Spleen (tissue), 11 donors: ENCODE data around the gene DOCK1. TPM values are rescaled to one million over a fixed set of nuclear protein-coding genes. Genes with fewer than 3 reads are reported as not detected.

ENCODE experiments used
- DNase-seq: peaks from one replicate; pipeline ENCODE4 v3.0.0-alpha.2; 2020
- H3K27ac ChIP-seq, 8 donors: fragments of 200-600 bp; sonication (generic) in 7 of 8; 1 replicate in 4 of 8; 2 replicates in 4 of 8; pipeline versions ENCODE4 v1.5.0 to v1.8.0; 2016 to 2021; ENCODE audit warnings: inconsistent platforms in 4 of 8, mild to moderate bottlenecking in 4 of 8, moderate library complexity in 1 of 8
- H3K27me3 ChIP-seq, 7 donors: fragments of 200-600 bp; sonication (generic) in 6 of 7; replicated peaks in 1 of 7; 1 replicate in 4 of 7; 2 replicates in 3 of 7; pipeline versions ENCODE4 v1.5.0 to v1.8.0; 2016 to 2021; ENCODE audit warnings: inconsistent platforms in 3 of 7, mild to moderate bottlenecking in 1 of 7
- H3K36me3 ChIP-seq, 6 donors: fragments of 200-600 bp; sonication (generic) in 5 of 6; 1 replicate in 4 of 6; 2 replicates in 2 of 6; pipeline versions ENCODE4 v1.5.0 to v1.8.0; 2016 to 2021; ENCODE audit warnings: inconsistent platforms in 2 of 6
- H3K4me1 ChIP-seq, 6 donors: fragments of 200-600 bp; sonication (generic) in 5 of 6; 1 replicate in 3 of 6; 2 replicates in 3 of 6; pipeline versions ENCODE4 v1.5.0 to v1.8.0; 2016 to 2021; ENCODE audit warnings: inconsistent platforms in 3 of 6
- H3K4me3 ChIP-seq, 8 donors: fragments of 200-600 bp; sonication (generic) in 7 of 8; 1 replicate in 4 of 8; 2 replicates in 4 of 8; pipeline versions ENCODE4 v1.5.0 to v1.8.0; 2016 to 2021; ENCODE audit warnings: inconsistent platforms in 4 of 8, mild to moderate bottlenecking in 4 of 8, moderate library complexity in 2 of 8
- H3K9me3 ChIP-seq, 8 donors: fragments of 200-600 bp; sonication (generic) in 7 of 8; 1 replicate in 4 of 8; 2 replicates in 4 of 8; pipeline versions ENCODE4 v1.5.0 to v1.8.0; 2016 to 2021; ENCODE audit warnings: inconsistent platforms in 4 of 8
- CTCF ChIP-seq, 11 experiments: fragments of 200-600 bp in 7 of 11; fragments of 450-650 bp in 4 of 11; sonication (generic) in 4 of 11; IDR thresholded peaks in 8 of 11; conservative IDR thresholded peaks in 3 of 11; 1 replicate in 7 of 11; 2 replicates in 4 of 11; pipeline versions ENCODE4 v1.4.0 to v1.8.0; 2016 to 2021; ENCODE audit warnings: antibody characterized with exemption in 11 of 11, inconsistent platforms in 4 of 11, mild to moderate bottlenecking in 1 of 11
- POLR2A ChIP-seq, 3 donors: fragments of 450-650 bp; IDR thresholded peaks; one replicate each; pipeline ENCODE4 v1.5.1; 2017; ENCODE audit warnings: antibody characterized with exemption in 3 of 3, mild to moderate bottlenecking in 1 of 3
- POLR2AphosphoS5 ChIP-seq, 3 donors: sonication (generic); formaldehyde crosslinking; IDR thresholded peaks; one replicate each; pipeline ENCODE4 v1.5.1; 2017; ENCODE audit warnings: antibody characterized with exemption in 3 of 3
- WGBS, 5 donors: extraction: QIAGEN DNeasy Blood & Tissue Kit in 3 of 5; methylation state at CpG; one replicate each; pipeline versions ENCODE4 v1.1.5 to v1.1.7; 2013 to 2018; 5-methylcytosine and 5-hydroxymethylcytosine counted together
- intact Hi-C: fragments of 100-400 bp; cut with DNase I; formaldehyde crosslinking; loops from one replicate; pipeline ENCODE4 v1.15.0; 2023; ENCODE audit warnings: low total_unique reads
- polyA plus RNA-seq, 3 donors: library from polyadenylated mRNA; stranded (reverse); fragments of 200-250 nt; gene quantifications; one replicate each; pipeline ENCODE4 v1.2.1, GENCODE V29; 2013
- total RNA-seq, 7 donors: library from RNA; depleted of rRNA in 3 of 7; stranded (reverse); fragments of >200 nt in 3 of 7; fragmentation: NEBNext Ultra II Directional in 4 of 7; extraction: Animal tissue kit (Norgen Biotek cat#: 25700) in 4 of 7; gene quantifications; one replicate each; pipeline versions ENCODE4 v1.1.0 to v1.2.1, GENCODE V29; 2016 to 2021
- donor health status: healthy with polysubstance abuse.
- donor health status: DM: no; HTN: no; CAD: no; lungs with moderate emphysema.
- donor health status: DM: no; HTN: no; CAD: no.
- donor health status: Bipolar disorder and iron deficiency.
- donor health status: healthy.
- donor health status: DM: no; HTN: no; CAD: no.
- donor health status: DM: yes; HTN: yes; CAD: no.

The DOCK1 gene
- total and polyA plus RNA-seq, 10 donors, result 2.2 to 40.5 (median 25.1) TPM

GRCh38 chr10:127159648-127160245 is 254.5 kb downstream of the DOCK1 start:
- Histone ChIP-seq H3K27me3 (no peaks in the 10 kb centered on the region), H3K4me1 (no peaks in the 10 kb centered on the region), H3K27ac (no peak overlapping the region), H3K9me3 (no peaks in the 10 kb centered on the region), H3K36me3 (no peaks in the 10 kb centered on the region), H3K4me3 (no peak overlapping the region)
- 89 to 92% (median 90%) methylated on average over 13 of the region's 13 CpGs for WGBS, 5 donors
- TF ChIP-seq POLR2AphosphoS5 (IDR thresholded peaks at IDR 0.05), result no peak
- TF ChIP-seq POLR2A (IDR thresholded peaks at IDR 0.05), result no peak
- TF ChIP-seq CTCF (IDR thresholded peaks at IDR 0.05 in 8 of 11, conservative IDR thresholded peaks at IDR 0.05 in 3 of 11), result no peak
- no peak for DNase-seq
- intact Hi-C loops, result no loop called here

- no peaks in the 10 kb centered on the region for H3K27me3 ChIP-seq
- no peaks in the 10 kb centered on the region for H3K4me1 ChIP-seq
- TF ChIP-seq POLR2A (IDR thresholded peaks at IDR 0.05) (no peak), CTCF (IDR thresholded peaks at IDR 0.05 in 8 of 11, conservative IDR thresholded peaks at IDR 0.05 in 3 of 11) (no peak), POLR2AphosphoS5 (IDR thresholded peaks at IDR 0.05) (no peak)
- H3K9me3 ChIP-seq, result no peaks in the 10 kb centered on the region
- no peaks in the 10 kb centered on the region for H3K36me3 ChIP-seq
- intact Hi-C loops, result no loop called here
- DNase-seq, result no peak
- H3K27ac ChIP-seq, result no peak overlapping the region
- 78 to 90% (median 86%) methylated on average over 4 to 5 of the region's 5 CpGs for WGBS, 5 donors
- no peak overlapping the region for H3K4me3 ChIP-seq
These were observed 256.3 kb downstream of the DOCK1 start for GRCh38 chr10:127161482-127161881.

- no peak for DNase-seq
- Histone ChIP-seq H3K4me1 (no peaks in the 10 kb centered on the region), H3K27me3 (no peaks in the 10 kb centered on the region), H3K27ac (no peak overlapping the region), H3K4me3 (no peak overlapping the region), H3K9me3 (no peaks in the 10 kb centered on the region), H3K36me3 (no peaks in the 10 kb centered on the region)
- TF ChIP-seq POLR2AphosphoS5 (IDR thresholded peaks at IDR 0.05) (no peak), POLR2A (IDR thresholded peaks at IDR 0.05) (no peak), CTCF (IDR thresholded peaks at IDR 0.05 in 8 of 11, conservative IDR thresholded peaks at IDR 0.05 in 3 of 11) (no peak)
- intact Hi-C loops, result no loop called here
- 89 to 97% (median 94%) methylated on average over 6 of the region's 6 CpGs for WGBS, 5 donors
These were observed 257.6 kb downstream of the DOCK1 start for GRCh38 chr10:127162841-127163240.

GRCh38 chr10:127168261-127168660 is 263.0 kb downstream of the DOCK1 start:
- TF ChIP-seq POLR2A (IDR thresholded peaks at IDR 0.05), result no peak
- TF ChIP-seq CTCF (IDR thresholded peaks at IDR 0.05 in 8 of 11, conservative IDR thresholded peaks at IDR 0.05 in 3 of 11), result no peak
- TF ChIP-seq POLR2AphosphoS5 (IDR thresholded peaks at IDR 0.05), result no peak
- 76 to 87% (median 79%) methylated on average over 3 of the region's 3 CpGs for WGBS, 5 donors
- H3K27ac ChIP-seq, result no peak overlapping the region
- no peak overlapping the region for H3K4me3 ChIP-seq
- no peaks in the 10 kb centered on the region for H3K4me1 ChIP-seq
- H3K27me3 ChIP-seq, result no peaks in the 10 kb centered on the region
- no peaks in the 10 kb centered on the region for H3K36me3 ChIP-seq
- intact Hi-C loops, result no loop called here
- DNase-seq, result no peak
- H3K9me3 ChIP-seq, result no peaks in the 10 kb centered on the region
